Mesothelial cell of epicardium (in vitro differentiated cells): Measurements from ENCODE around the gene SDK1. TPM values are rescaled to one million over a fixed set of nuclear protein-coding genes. Genes with fewer than 3 reads are reported as not detected.

ENCODE experiments used
- DNase-seq, 2 experiments: peaks; one replicate each; pipeline ENCODE4 v3.0.0; 2021; ENCODE audit warnings: low spot score in 2 of 2; ENCODE audit not compliant: unreplicated experiment in 2 of 2
- H3K27ac Mint-ChIP-seq: 2 replicates; pipeline ENCODE4 v1.8.0; 2021; ENCODE audit warnings: mixed read lengths
- H3K27me3 Mint-ChIP-seq: 2 replicates; pipeline ENCODE4 v1.8.0; 2021; ENCODE audit warnings: low read depth, mixed read lengths
- H3K36me3 Mint-ChIP-seq: 2 replicates; pipeline ENCODE4 v1.8.0; 2021; ENCODE audit warnings: mixed read lengths
- H3K4me1 Mint-ChIP-seq: 2 replicates; pipeline ENCODE4 v1.8.0; 2021; ENCODE audit warnings: mixed read lengths
- H3K4me3 Mint-ChIP-seq: 2 replicates; pipeline ENCODE4 v1.8.0; 2021; ENCODE audit warnings: mild to moderate bottlenecking, moderate library complexity, mixed read lengths
- H3K9me3 Mint-ChIP-seq: 2 replicates; pipeline ENCODE4 v1.8.0; 2021; ENCODE audit warnings: mixed read lengths
- total RNA-seq: library from RNA; stranded (reverse); gene quantifications from 3 replicates; pipeline ENCODE4 v1.2.1, GENCODE V29; 2021
- TF ChIP-seq, protein P1 (sequence below): fragments of 200-600 bp; sonication (generic); IDR thresholded peaks from one replicate; pipeline ENCODE4 v1.5.0; 2021; ENCODE audit warnings: antibody characterized with exemption; ENCODE audit not compliant: unreplicated experiment

SDK1 gene
- total RNA-seq, 1 donor from 2014 or later: 12.8 TPM

DNA sequence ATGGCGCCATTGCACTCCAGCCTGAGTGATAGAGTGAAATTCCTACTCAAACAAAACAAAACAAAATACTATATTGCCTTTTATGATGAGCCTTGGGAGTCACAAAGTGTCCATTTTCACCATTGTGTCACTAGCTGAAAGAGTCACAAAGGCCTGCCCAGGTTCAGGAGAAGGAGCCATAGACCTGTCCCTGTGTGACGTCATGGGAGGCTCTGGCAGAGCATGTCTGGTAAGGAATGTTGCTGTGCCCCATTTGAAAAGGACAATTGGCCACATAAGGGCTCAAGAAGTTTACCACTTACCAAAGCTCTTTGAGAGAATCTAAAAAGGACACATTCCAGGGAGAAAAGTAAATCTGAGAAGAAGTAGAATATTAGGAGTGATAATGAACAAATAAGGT lies 367.7 kb downstream of the SDK1 start:
- Mint-ChIP-seq H3K9me3 (no peaks in the 10 kb centered on the region), H3K36me3 (no peaks in the 10 kb centered on the region), H3K27me3 (no peaks in the 10 kb centered on the region), H3K4me3 (no peak overlapping the region), H3K4me1 (peaks cover 3% of the 10 kb centered on the region), H3K27ac (no peak overlapping the region)
- no peak for DNase-seq
- TF ChIP-seq, protein P1, sequence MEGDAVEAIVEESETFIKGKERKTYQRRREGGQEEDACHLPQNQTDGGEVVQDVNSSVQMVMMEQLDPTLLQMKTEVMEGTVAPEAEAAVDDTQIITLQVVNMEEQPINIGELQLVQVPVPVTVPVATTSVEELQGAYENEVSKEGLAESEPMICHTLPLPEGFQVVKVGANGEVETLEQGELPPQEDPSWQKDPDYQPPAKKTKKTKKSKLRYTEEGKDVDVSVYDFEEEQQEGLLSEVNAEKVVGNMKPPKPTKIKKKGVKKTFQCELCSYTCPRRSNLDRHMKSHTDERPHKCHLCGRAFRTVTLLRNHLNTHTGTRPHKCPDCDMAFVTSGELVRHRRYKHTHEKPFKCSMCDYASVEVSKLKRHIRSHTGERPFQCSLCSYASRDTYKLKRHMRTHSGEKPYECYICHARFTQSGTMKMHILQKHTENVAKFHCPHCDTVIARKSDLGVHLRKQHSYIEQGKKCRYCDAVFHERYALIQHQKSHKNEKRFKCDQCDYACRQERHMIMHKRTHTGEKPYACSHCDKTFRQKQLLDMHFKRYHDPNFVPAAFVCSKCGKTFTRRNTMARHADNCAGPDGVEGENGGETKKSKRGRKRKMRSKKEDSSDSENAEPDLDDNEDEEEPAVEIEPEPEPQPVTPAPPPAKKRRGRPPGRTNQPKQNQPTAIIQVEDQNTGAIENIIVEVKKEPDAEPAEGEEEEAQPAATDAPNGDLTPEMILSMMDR: no peak

DNA sequence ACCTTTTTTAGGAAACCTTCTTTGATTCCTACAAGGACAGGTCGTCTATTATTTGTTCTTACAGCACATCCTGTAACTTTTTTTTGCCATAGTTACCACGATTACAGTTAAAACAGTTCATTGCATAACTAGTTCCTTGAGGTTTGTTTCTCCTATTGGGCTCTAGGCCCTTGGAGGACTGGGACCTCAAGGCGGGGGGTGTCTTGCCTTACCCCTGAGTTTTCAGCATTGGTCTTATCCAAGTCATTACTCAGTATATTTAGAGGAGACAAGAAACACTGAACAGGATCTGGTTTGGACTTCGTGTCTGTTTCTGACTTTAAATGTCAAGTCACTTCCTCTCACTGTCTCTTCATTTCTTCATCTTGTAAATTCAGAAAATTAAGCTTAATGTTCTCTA lies 369.8 kb downstream of the SDK1 start:
- no peaks in the 10 kb centered on the region for H3K9me3 Mint-ChIP-seq
- TF ChIP-seq, protein P1: no peak
- H3K36me3 Mint-ChIP-seq: no peaks in the 10 kb centered on the region
- no peaks in the 10 kb centered on the region for H3K27me3 Mint-ChIP-seq
- no peak overlapping the region for H3K4me3 Mint-ChIP-seq
- no peak for DNase-seq
- H3K4me1 Mint-ChIP-seq: no peaks in the 10 kb centered on the region
- H3K27ac Mint-ChIP-seq: no peak overlapping the region

DNA sequence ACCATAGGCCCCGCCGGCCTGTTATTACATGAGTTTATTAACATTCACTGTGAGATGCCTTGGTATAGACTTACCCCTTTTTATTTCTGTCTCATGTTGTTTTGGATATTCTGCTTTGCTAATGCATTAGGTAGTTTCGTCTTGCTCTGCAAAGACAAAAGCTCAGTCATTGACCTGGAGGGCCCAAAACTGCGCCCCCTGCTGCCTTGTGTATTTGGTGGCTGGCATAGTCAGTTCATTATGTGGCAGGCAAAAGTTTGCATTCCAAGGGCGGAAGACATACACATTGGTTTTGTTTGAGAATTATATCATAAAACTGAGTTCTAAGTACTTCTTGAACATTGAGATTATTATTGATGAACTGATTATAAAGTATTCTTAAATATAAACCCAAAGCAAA lies 372.5 kb downstream of the SDK1 start:
- TF ChIP-seq, protein P1: peak; percentile 40
- H3K9me3 Mint-ChIP-seq: peaks cover 10% of the 10 kb centered on the region
- H3K36me3 Mint-ChIP-seq: no peaks in the 10 kb centered on the region
- DNase-seq: no peak
- no peak overlapping the region for H3K4me3 Mint-ChIP-seq
- H3K27me3 Mint-ChIP-seq: no peaks in the 10 kb centered on the region
- H3K27ac Mint-ChIP-seq: no peak overlapping the region
- no peaks in the 10 kb centered on the region for H3K4me1 Mint-ChIP-seq

DNA sequence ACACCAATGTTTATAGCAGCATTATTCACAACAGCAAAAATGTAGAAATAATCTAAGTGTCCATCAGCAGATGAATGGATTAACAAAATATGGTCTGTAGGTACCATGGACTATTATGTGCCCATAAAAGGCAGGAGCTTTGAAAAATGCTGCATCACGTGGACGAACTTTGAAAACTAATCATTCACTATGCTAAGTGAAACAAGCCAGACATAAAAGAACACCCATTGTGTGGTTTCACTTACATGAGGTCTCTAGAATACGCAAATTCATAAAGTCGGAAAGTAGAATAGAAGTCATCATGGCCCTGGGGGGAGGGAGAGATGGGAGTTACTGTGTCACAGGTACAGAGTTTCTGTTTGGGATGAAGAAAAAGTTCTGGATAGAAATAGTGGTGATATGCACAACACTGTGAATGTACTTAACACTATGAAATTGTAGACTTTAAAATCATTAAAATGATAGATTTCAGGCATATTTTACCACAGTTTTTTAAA lies 377.3 kb downstream of the SDK1 start:
- Mint-ChIP-seq H3K27ac (no peak overlapping the region), H3K4me1 (peaks cover 10% of the 10 kb centered on the region), H3K4me3 (no peak overlapping the region), H3K9me3 (peaks cover 10% of the 10 kb centered on the region), H3K27me3 (no peaks in the 10 kb centered on the region), H3K36me3 (no peaks in the 10 kb centered on the region)
- TF ChIP-seq, protein P1: no peak
- DNase-seq: no peak

DNA sequence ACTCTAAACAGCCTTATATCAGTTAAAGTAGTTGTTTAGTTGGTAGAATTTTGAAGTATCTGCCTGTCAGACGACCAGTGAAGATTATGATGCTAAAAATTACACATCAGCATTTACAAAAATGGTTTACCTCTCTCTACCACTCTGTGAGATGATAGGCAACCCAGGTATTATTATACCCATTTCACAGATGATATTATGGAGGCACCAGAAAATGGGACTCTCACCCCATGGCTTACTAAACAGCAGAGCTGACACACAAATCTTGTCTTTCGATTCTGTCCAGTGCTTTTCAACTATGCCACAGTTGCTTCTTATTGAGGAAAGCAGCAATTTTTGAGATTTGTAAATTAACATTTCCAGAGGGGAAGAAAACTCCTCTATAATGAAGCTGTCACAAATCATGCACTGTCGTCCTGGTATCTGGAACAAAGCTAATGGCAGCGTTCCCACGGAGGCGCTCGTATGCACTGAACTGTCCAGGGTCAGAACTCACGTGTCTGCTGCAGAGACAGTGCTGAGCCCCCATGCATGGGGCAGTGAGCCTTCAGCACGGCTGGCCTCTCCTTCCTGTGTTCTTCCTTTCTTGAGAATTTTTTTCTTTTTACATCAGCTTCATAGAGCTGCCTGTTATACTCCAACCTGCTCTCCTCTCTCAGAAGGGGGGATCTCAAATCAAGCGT lies 381.1 kb downstream of the SDK1 start:
- peaks cover 5% of the 10 kb centered on the region for H3K9me3 Mint-ChIP-seq
- peak overlapping the region; percentile 9 for H3K27ac Mint-ChIP-seq
- H3K4me1 Mint-ChIP-seq: peaks cover 10% of the 10 kb centered on the region
- H3K27me3 Mint-ChIP-seq: no peaks in the 10 kb centered on the region
- H3K36me3 Mint-ChIP-seq: no peaks in the 10 kb centered on the region
- H3K4me3 Mint-ChIP-seq: no peak overlapping the region
- peak in 1 of 2 experiments; percentile 40 for DNase-seq
- TF ChIP-seq, protein P1: no peak
